SK-N-SH (cell line): ENCODE data around the gene TIGIT. TPM values are rescaled to one million over a fixed set of nuclear protein-coding genes. Genes with fewer than 3 reads are reported as not detected.

Source experiments
- CTCF ChIA-PET: fragments of 300-600, 350-600 bp; formaldehyde crosslinking; extraction: SDS; loops from one replicate; lab custom pipeline; 2021; lab: Yijun Ruan, JAX
- POLR2A ChIA-PET: fragments of 350-600 bp; sonication (Branson Sonifier 250); formaldehyde crosslinking; extraction: SDS; loops from one replicate; lab custom pipeline; 2020; ENCODE audit warnings: antibody characterized with exemption, inconsistent platforms; lab: Yijun Ruan, JAX
- DNase-seq: peaks from one replicate; pipeline ENCODE4 v3.0.0; 2012
- H2AFZ ChIP-seq: fragments of 200-600 bp; sonication (generic); 2 replicates; pipeline ENCODE4 v1.8.1; 2016; ENCODE audit warnings: antibody characterized with exemption, mild to moderate bottlenecking, low read depth
- H3F3A ChIP-seq: fragments of 200-600 bp; sonication (generic); replicated peaks from 2 replicates; pipeline ENCODE3; 2016; ENCODE audit warnings: antibody characterized with exemption, mild to moderate bottlenecking; ENCODE audit not compliant: insufficient read depth
- H3K27ac ChIP-seq, 2 experiments: fragments of 200-500 bp in 1 of 2; fragments of 200-600 bp in 1 of 2; sonication (Bioruptor generic) in 1 of 2; sonication (generic), shearing (Covaris generic) in 1 of 2; 2 replicates each; pipeline versions ENCODE4 v1.5.1 to v1.6.1; 2014 to 2016; ENCODE audit warnings: low read depth in 2 of 2, inconsistent platforms in 1 of 2, low read length in 1 of 2, mild to moderate bottlenecking in 1 of 2, mixed read lengths in 1 of 2
- H3K27me3 ChIP-seq: fragments of 200-600 bp; sonication (generic), shearing (Covaris generic); 2 replicates; pipeline ENCODE4 v1.6.1; 2016; ENCODE audit warnings: mixed run types; ENCODE audit not compliant: insufficient read depth
- H3K36me3 ChIP-seq, 2 experiments: fragments of 200-500 bp in 1 of 2; fragments of 200-600 bp in 1 of 2; sonication (Bioruptor generic) in 1 of 2; sonication (generic) in 1 of 2; replicated peaks in 1 of 2; 2 replicates each; pipeline versions ENCODE3 to v1.5.1; 2014 to 2016; ENCODE audit warnings: low read length in 1 of 2, mild to moderate bottlenecking in 1 of 2; ENCODE audit not compliant: insufficient read depth in 2 of 2, control insufficient read depth in 1 of 2
- H3K4me1 ChIP-seq, 2 experiments: fragments of 200-500 bp in 1 of 2; fragments of 200-600 bp in 1 of 2; sonication (Bioruptor generic) in 1 of 2; sonication (generic), shearing (Covaris generic) in 1 of 2; 2 replicates each; pipeline versions ENCODE4 v1.5.1 to v1.6.1; 2014 to 2016; ENCODE audit warnings: low read depth in 1 of 2, low read length in 1 of 2, mixed run types in 1 of 2; ENCODE audit not compliant: insufficient read depth in 2 of 2, control insufficient read depth in 1 of 2
- H3K4me2 ChIP-seq: fragments of 200-600 bp; sonication (generic), shearing (Covaris generic); 2 replicates; pipeline ENCODE4 v1.6.1; 2017; ENCODE audit warnings: mixed run types
- H3K4me3 ChIP-seq, 2 experiments: fragments of 200-500 bp in 1 of 2; fragments of 200-600 bp in 1 of 2; sonication (Bioruptor generic) in 1 of 2; sonication (generic), shearing (Covaris generic) in 1 of 2; 2 replicates each; pipeline versions ENCODE4 v1.5.1 to v1.8.1; 2014 to 2016; ENCODE audit warnings: low read depth in 2 of 2, inconsistent platforms in 1 of 2, low read length in 1 of 2, mild to moderate bottlenecking in 1 of 2, mixed read lengths in 1 of 2, moderate library complexity in 1 of 2
- H3K79me2 ChIP-seq: fragments of 200-600 bp; sonication (generic); 2 replicates; pipeline ENCODE4 v1.8.1; 2017; ENCODE audit warnings: mild to moderate bottlenecking; ENCODE audit not compliant: insufficient read depth
- H3K9ac ChIP-seq: fragments of 200-600 bp; sonication (generic); 2 replicates; pipeline ENCODE4 v1.6.1; 2017; ENCODE audit warnings: mixed run types
- H3K9me2 ChIP-seq: fragments of 200-600 bp; sonication (generic); 2 replicates; pipeline ENCODE4 v1.6.1; 2017; ENCODE audit warnings: mixed run types
- H3K9me3 ChIP-seq: fragments of 200-600 bp; sonication (generic); 2 replicates; pipeline ENCODE4 v1.6.1; 2017; ENCODE audit warnings: mixed run types, mild to moderate bottlenecking, moderate library complexity
- H4K20me1 ChIP-seq: fragments of 200-600 bp; sonication (generic); 2 replicates; pipeline ENCODE4 v1.6.1; 2017; ENCODE audit warnings: mild to moderate bottlenecking, mixed run types; ENCODE audit not compliant: insufficient read depth
- CHD2 ChIP-seq: fragments of 150-350 bp; IDR thresholded peaks from 2 replicates; pipeline ENCODE4 v1.6.1; 2018; ENCODE audit warnings: low read length; ENCODE audit not compliant: partially characterized antibody
- CTCF ChIP-seq: fragments of 200-600 bp; sonication (generic); IDR thresholded peaks from 2 replicates; pipeline ENCODE4 v1.6.1; 2017; ENCODE audit warnings: antibody characterized with exemption, mild to moderate bottlenecking, moderate library complexity
- ELF1 ChIP-seq: IDR thresholded peaks from 2 replicates; pipeline ENCODE4 v1.4.0; 2012
- FOXM1 ChIP-seq: IDR thresholded peaks from 2 replicates; pipeline ENCODE4 v1.4.0; 2012; ENCODE audit warnings: low read depth, mild to moderate bottlenecking
- GATA2 ChIP-seq: sonication (generic); formaldehyde crosslinking; IDR thresholded peaks from 2 replicates; pipeline ENCODE4 v1.5.0; 2020; ENCODE audit warnings: mild to moderate bottlenecking, missing genetic modification reagents
- IRF3 ChIP-seq: fragments of 150-350 bp; IDR thresholded peaks from 2 replicates; pipeline ENCODE4 v1.6.1; 2016; ENCODE audit warnings: mild to moderate bottlenecking, low read depth, low read length
- MXI1 ChIP-seq: IDR thresholded peaks from 2 replicates; pipeline ENCODE4 v1.6.1; 2012; ENCODE audit warnings: mild to moderate bottlenecking, low read depth, low read length, improper control_type of control experiment
- PBX3 ChIP-seq: IDR thresholded peaks from 2 replicates; pipeline ENCODE4; 2012
- RAD21 ChIP-seq: IDR thresholded peaks from 2 replicates; pipeline ENCODE4 v1.6.1; 2012; ENCODE audit warnings: mild to moderate bottlenecking, low read length
- RFX5 ChIP-seq: IDR thresholded peaks from 2 replicates; pipeline ENCODE4 v1.6.1; 2012; ENCODE audit warnings: mild to moderate bottlenecking, improper control_type of control experiment, low read length
- SMC3 ChIP-seq: IDR thresholded peaks from 2 replicates; pipeline ENCODE4 v1.6.1; 2012; ENCODE audit warnings: low read depth, low read length, improper control_type of control experiment
- WGBS: methylation state at CpG from one replicate; pipeline ENCODE4 v1.1.6; 2017; ENCODE audit warnings: low lambda C conversion rate; 5-methylcytosine and 5-hydroxymethylcytosine counted together
- polyA plus RNA-seq, 3 experiments: library from polyadenylated mRNA; depleted of rRNA; stranded (reverse); fragments of >200 nt; gene quantifications; 2 replicates each; pipeline ENCODE4 v1.2.3, GENCODE V29; 2012

Gene TIGIT
- polyA plus RNA-seq, 1 of the 3 experiments (the other 2 are of a cell fraction), result not detected

- H3K9me2 ChIP-seq, result no peaks in the 10 kb centered on the region
- no peak for TF ChIP-seq FOXM1
- TF ChIP-seq RFX5, result no peak
- TF ChIP-seq IRF3, result no peak
- TF ChIP-seq RAD21, result peak; percentile 42
- no peak for TF ChIP-seq ELF1
- TF ChIP-seq SMC3, result peak; percentile 43
- TF ChIP-seq CTCF, result peak; percentile 54
- TF ChIP-seq GATA2 (CRISPR knock-in tag), result no peak
- DNase-seq, result peak; percentile 57
- no peaks in the 10 kb centered on the region for H4K20me1 ChIP-seq
- H3K9ac ChIP-seq, result no peak overlapping the region
- no peak overlapping the region for H3K4me3 ChIP-seq
- no peaks in the 10 kb centered on the region for H3K9me3 ChIP-seq
- no peak overlapping the region; the same call in 1 of the 2 replicates for H3K4me2 ChIP-seq
- H2AFZ ChIP-seq, result no peak overlapping the region
- H3K27ac ChIP-seq, result no peak overlapping the region
- ChIA-PET POLR2A (no interaction called here), CTCF (interaction anchor here (0.6 to 1.2 kb wide), 4 partner anchors 14 to 86 kb away, joined by 3 to 4 read pairs (median 3); no protein-coding TSS in a partner anchor)
- H3K27me3 ChIP-seq, result no peaks in the 10 kb centered on the region; the same call in 1 of the 2 replicates
- no peaks in the 10 kb centered on the region for H3F3A ChIP-seq
- H3K79me2 ChIP-seq, result no peaks in the 10 kb centered on the region
- WGBS, result 35% methylated on average over 12 of the region's 13 CpGs
- no peaks in the 10 kb centered on the region; a peak in 1 of 4 replicates for H3K4me1 ChIP-seq
- no peaks in the 10 kb centered on the region for H3K36me3 ChIP-seq
These were observed 5.6 kb downstream of the TIGIT start for GRCh38 chr3:114299421-114299820.

- POLR2A ChIA-PET, result no interaction called here
- Histone ChIP-seq H3K9me2 (no peaks in the 10 kb centered on the region), H3K9me3 (no peaks in the 10 kb centered on the region), H3K27me3 (no peaks in the 10 kb centered on the region; the same call in 1 of the 2 replicates), H3K4me2 (no peak overlapping the region), H3K27ac (no peak overlapping the region), H2AFZ (no peak overlapping the region), H3K9ac (no peak overlapping the region)
- DNase-seq, result no peak
- WGBS, result 78% methylated on average over 5 of the region's 5 CpGs
- TF ChIP-seq PBX3 (no peak), CHD2 (no peak), GATA2 (CRISPR knock-in tag) (no peak), MXI1 (no peak)
- TF ChIP-seq, all 33 proteins: peak for 0
- Histone ChIP-seq H3K4me3 (no peak overlapping the region), H3K79me2 (no peaks in the 10 kb centered on the region), H4K20me1 (no peaks in the 10 kb centered on the region), H3K36me3 (no peaks in the 10 kb centered on the region), H3F3A (no peaks in the 10 kb centered on the region), H3K4me1 (no peaks in the 10 kb centered on the region; a peak in 1 of 4 replicates)
- CTCF ChIA-PET, result interaction anchor here (1.0 kb wide), 1 partner anchor 14 kb away, joined by 3 read pairs; no protein-coding TSS in a partner anchor
These were observed 6.3 kb downstream of the TIGIT start for GRCh38 chr3:114299941-114300624.
